OCI-LY7 (cell line): ENCODE measurements around the gene CNKSR2. TPM values are rescaled to one million over a fixed set of nuclear protein-coding genes. Genes with fewer than 3 reads are reported as not detected.

Experiments used
- BruUV-seq: library from RNA; stranded (reverse); fragments of 400-500 nt; replicated peaks from 2 replicates; lab custom pipeline; 2021; lab: Mats Ljungman, UMichigan
- CTCF ChIA-PET: fragments of 300-600 bp; sonication (Branson Sonifier 250); formaldehyde crosslinking; loops from one replicate; lab custom pipeline; 2022; ENCODE audit warnings: antibody characterized with exemption; ENCODE audit not compliant: unreplicated experiment; lab: Charles Lee
- POLR2A ChIA-PET: fragments of 300-600 bp; sonication (Branson Sonifier 250); formaldehyde crosslinking; loops from one replicate; lab custom pipeline; 2022; ENCODE audit warnings: antibody characterized with exemption; lab: Charles Lee
- DNase-seq: peaks from one replicate; pipeline ENCODE4 v3.0.0-alpha.2; 2015; ENCODE audit warnings: low spot score
- H2AFZ ChIP-seq: fragments of 200-600 bp; sonication (generic), shearing (Covaris generic); 2 replicates; pipeline ENCODE4 v1.6.1; 2014; ENCODE audit warnings: mild to moderate bottlenecking, antibody characterized with exemption, low read length, moderate library complexity
- H3K27ac ChIP-seq: fragments of 200-600 bp; sonication (generic); 2 replicates; pipeline ENCODE4 v1.5.1; 2014; ENCODE audit warnings: mixed run types, low read depth, mild to moderate bottlenecking, moderate library complexity, low read length, inconsistent platforms; ENCODE audit not compliant: poor library complexity, severe bottlenecking
- H3K36me3 ChIP-seq: fragments of 200-600 bp; sonication (generic); 2 replicates; pipeline ENCODE4 v1.6.1; 2014; ENCODE audit warnings: mild to moderate bottlenecking, antibody characterized with exemption, low read length, moderate library complexity, mixed read lengths; ENCODE audit not compliant: insufficient read depth
- H3K4me1 ChIP-seq: fragments of 200-600 bp; sonication (generic); 2 replicates; pipeline ENCODE4 v1.5.1; 2014; ENCODE audit warnings: mild to moderate bottlenecking, low read length; ENCODE audit not compliant: insufficient read depth, poor library complexity, severe bottlenecking
- H3K4me2 ChIP-seq: fragments of 200-600 bp; sonication (generic); 2 replicates; pipeline ENCODE4 v1.6.1; 2014; ENCODE audit warnings: mild to moderate bottlenecking, low read length
- H3K4me3 ChIP-seq: fragments of 200-600 bp; sonication (generic); 2 replicates; pipeline ENCODE4 v1.5.1; 2014; ENCODE audit warnings: mild to moderate bottlenecking, low read depth, low read length; ENCODE audit not compliant: poor library complexity, severe bottlenecking
- H3K79me2 ChIP-seq: fragments of 200-600 bp; sonication (generic); 2 replicates; pipeline ENCODE4 v1.6.1; 2016; ENCODE audit warnings: low read depth, mild to moderate bottlenecking, low read length, moderate library complexity, mixed read lengths; ENCODE audit not compliant: insufficient read depth
- H3K9me2 ChIP-seq: fragments of 200-600 bp; sonication (generic); 2 replicates; pipeline ENCODE4 v1.6.1; 2016; ENCODE audit warnings: mild to moderate bottlenecking, low read length, mixed read lengths; ENCODE audit not compliant: insufficient read depth
- H3K9me3 ChIP-seq: fragments of 200-600 bp; sonication (generic); 2 replicates; pipeline ENCODE4 v1.6.1; 2014; ENCODE audit warnings: mild to moderate bottlenecking, mixed run types, low read length, mixed read lengths
- H4K20me1 ChIP-seq: fragments of 200-600 bp; sonication (generic); 2 replicates; pipeline ENCODE4 v1.6.1; 2014; ENCODE audit warnings: mild to moderate bottlenecking, antibody characterized with exemption, low read length, moderate library complexity, mixed read lengths; ENCODE audit not compliant: insufficient read depth
- CTCF ChIP-seq: fragments of 200-600 bp; sonication (generic); conservative IDR thresholded peaks from 2 replicates; pipeline ENCODE4 v1.5.1; 2014; ENCODE audit warnings: mild to moderate bottlenecking, antibody characterized with exemption, low read length, moderate library complexity, mixed read lengths
- EZH2phosphoT487 ChIP-seq: fragments of 200-600 bp; sonication (generic); IDR thresholded peaks from 2 replicates; pipeline ENCODE4 v1.6.1; 2018; ENCODE audit warnings: low read depth, borderline replicate concordance, mild to moderate bottlenecking, mixed run types, antibody characterized with exemption, low read length, moderate library complexity, mixed read lengths
- intact Hi-C: fragments of 100-400 bp; cut with micrococcal nuclease; formaldehyde crosslinking; loops from one replicate; pipeline ENCODE4 v1.10.0; 2022; ENCODE audit not compliant: unreplicated experiment
- total RNA-seq, 2 experiments: library from RNA; depleted of rRNA in 1 of 2; stranded (reverse); fragments of >200 nt in 1 of 2; shearing (Covaris generic) in 1 of 2; gene quantifications; 2 replicates each; pipeline ENCODE4 v1.2.3, GENCODE V29; 2014 to 2022

The CNKSR2 gene
- total RNA-seq, 2 experiments from 2014 or later, result not detected

GRCh38 chrX:21374994-21375707 is 933 bp downstream of the CNKSR2 start:
- H3K4me1 ChIP-seq, result no peaks in the 10 kb centered on the region
- no peaks in the 10 kb centered on the region for H4K20me1 ChIP-seq
- no peak overlapping the region for H3K4me2 ChIP-seq
- no peak overlapping the region for H2AFZ ChIP-seq
- H3K27ac ChIP-seq, result no peak overlapping the region
- ChIA-PET POLR2A (no interaction called here), CTCF (no interaction called here)
- H3K4me3 ChIP-seq, result no peak overlapping the region
- TF ChIP-seq EZH2phosphoT487 (no peak), CTCF (no peak)
- no peaks in the 10 kb centered on the region for H3K79me2 ChIP-seq
- intact Hi-C loops, result no loop called here
- no peaks in the 10 kb centered on the region for H3K36me3 ChIP-seq
- no TSS peak for BruUV-seq
- H3K9me3 ChIP-seq, result no peaks in the 10 kb centered on the region
- no peaks in the 10 kb centered on the region for H3K9me2 ChIP-seq
- no peak for DNase-seq

- no peaks in the 10 kb centered on the region for H3K9me3 ChIP-seq
- intact Hi-C loops, result no loop called here
- BruUV-seq, result no TSS peak
- H3K27ac ChIP-seq, result no peak overlapping the region
- H3K36me3 ChIP-seq, result no peaks in the 10 kb centered on the region
- H4K20me1 ChIP-seq, result no peaks in the 10 kb centered on the region
- H3K4me1 ChIP-seq, result no peaks in the 10 kb centered on the region
- ChIA-PET POLR2A (no interaction called here), CTCF (no interaction called here)
- H3K9me2 ChIP-seq, result no peaks in the 10 kb centered on the region
- H3K79me2 ChIP-seq, result no peaks in the 10 kb centered on the region
- TF ChIP-seq EZH2phosphoT487 (no peak), CTCF (no peak)
- no peak overlapping the region for H2AFZ ChIP-seq
- no peak for DNase-seq
- H3K4me2 ChIP-seq, result no peak overlapping the region; the same call in 1 of the 2 replicates
- no peak overlapping the region for H3K4me3 ChIP-seq
These were observed 1.4 kb downstream of the CNKSR2 start for GRCh38 chrX:21375708-21376009.

GRCh38 chrX:21376636-21377035 is 2.4 kb downstream of the CNKSR2 start:
- no TSS peak for BruUV-seq
- POLR2A ChIA-PET, result no interaction called here

More at GRCh38 chrX:21376636-21377035, 2.4 kb downstream of the CNKSR2 start:
- DNase-seq, result no peak
- Histone ChIP-seq H3K4me3 (no peak overlapping the region), H3K4me2 (no peak overlapping the region), H3K36me3 (no peaks in the 10 kb centered on the region), H3K79me2 (no peaks in the 10 kb centered on the region), H4K20me1 (no peaks in the 10 kb centered on the region), H3K4me1 (no peaks in the 10 kb centered on the region), H2AFZ (no peak overlapping the region), H3K9me2 (no peaks in the 10 kb centered on the region), H3K27ac (no peak overlapping the region), H3K9me3 (no peaks in the 10 kb centered on the region)
- intact Hi-C loops, result no loop called here
- TF ChIP-seq EZH2phosphoT487, result no peak
- TF ChIP-seq CTCF, result no peak
- CTCF ChIA-PET, result no interaction called here
